Measurements from ENCODE around the gene TAAR2.
"Not testable (repeated sequence)": the region's sequence is repeated elsewhere in the genome, so short reads cannot be mapped to it uniquely, and the experiment has no call there.

TAAR2 gene

GRCh38 chr6:132611616-132612015 lies 12.5 kb downstream of the TAAR2 start:
- no peak for DNase-seq

- no peak for DNase-seq
Measured at GRCh38 chr6:132607544-132608233, 16.4 kb downstream of the TAAR2 start.

DNA sequence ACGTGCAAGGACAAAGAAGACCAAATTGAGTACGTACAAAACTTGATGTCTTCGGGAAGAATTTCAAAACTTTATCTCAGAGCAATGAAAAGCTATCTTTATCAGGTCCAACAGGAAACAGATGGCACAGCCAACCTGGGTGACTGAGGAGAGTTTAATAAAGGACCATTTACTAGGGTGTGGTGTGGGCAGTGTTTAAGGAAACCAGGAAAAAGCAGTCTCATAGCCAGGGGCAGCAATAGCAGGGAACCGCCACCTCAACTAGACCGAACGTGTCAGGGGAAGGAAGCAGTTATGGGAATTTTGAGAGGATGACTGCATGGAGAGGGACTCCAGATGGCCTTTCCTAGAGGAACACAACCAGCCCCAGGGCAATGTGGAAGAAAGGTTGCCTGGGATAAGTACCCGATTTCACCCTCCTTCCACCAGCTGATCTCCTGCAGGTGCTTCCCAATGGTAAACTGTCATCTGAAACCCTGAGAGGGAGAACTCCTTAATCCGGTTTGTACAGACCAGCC lies 19.4 kb downstream of the TAAR2 start:
- no peak for DNase-seq

DNA sequence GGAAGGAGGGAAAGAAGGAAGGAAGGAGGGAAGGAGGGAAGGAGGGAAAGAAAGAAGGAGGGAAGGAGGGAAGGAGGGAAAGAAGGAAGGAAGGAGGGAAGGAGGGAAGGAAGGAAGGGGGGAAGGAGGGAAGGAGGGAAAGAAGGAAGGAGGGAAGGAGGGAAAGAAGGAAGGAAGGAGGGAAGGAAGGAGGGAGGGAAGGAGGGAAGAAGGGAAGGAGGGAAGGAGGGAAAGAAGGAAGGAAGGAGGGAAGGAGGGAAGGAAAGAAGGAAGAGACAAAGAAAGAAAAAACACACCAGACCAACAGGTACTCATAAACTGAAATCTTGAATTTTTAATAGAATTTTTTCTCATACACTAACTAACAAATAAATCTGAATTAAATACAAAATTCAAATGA lies 23.2 kb downstream of the TAAR2 start:
- DNase-seq: not testable (repeated sequence)

DNA sequence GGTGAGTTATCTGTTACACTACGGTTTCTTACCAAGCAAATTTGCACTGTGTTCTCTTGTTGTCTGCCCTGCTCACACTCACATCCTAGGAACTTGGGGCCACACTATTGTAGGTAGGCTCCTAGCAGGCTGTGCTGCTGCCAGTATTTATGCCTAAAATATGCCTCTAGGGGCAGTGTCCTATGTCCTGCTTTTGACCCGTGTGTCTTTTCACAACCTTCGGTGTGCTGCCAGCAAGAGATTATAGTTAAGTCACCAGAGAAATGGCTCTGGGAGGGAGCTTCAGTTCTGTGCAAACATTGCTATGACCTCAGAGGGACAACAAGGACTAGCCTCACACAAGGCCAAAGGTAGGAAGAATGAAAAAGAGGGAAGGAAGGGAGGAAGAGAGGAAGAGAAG lies 25.6 kb downstream of the TAAR2 start:
- DNase-seq: no peak

DNA sequence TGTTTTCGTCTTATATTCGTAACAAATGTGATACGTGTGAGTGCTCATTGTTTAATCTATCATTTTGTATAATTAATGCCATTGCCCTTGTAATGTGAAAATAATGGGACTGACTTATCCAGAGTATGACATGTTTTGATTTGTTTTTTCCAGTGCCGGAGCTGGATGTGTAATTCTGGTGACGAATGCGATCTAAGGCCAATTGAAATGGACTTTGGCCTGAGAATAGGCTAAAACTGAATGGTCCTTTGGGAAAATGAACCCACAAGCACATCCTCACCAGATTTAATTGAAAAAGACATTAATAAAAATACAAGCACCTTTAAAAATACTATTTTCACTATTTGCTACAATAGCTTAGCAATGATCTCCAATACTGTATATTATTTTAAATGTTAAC lies 27.9 kb downstream of the TAAR2 start:
- DNase-seq: no peak

DNA sequence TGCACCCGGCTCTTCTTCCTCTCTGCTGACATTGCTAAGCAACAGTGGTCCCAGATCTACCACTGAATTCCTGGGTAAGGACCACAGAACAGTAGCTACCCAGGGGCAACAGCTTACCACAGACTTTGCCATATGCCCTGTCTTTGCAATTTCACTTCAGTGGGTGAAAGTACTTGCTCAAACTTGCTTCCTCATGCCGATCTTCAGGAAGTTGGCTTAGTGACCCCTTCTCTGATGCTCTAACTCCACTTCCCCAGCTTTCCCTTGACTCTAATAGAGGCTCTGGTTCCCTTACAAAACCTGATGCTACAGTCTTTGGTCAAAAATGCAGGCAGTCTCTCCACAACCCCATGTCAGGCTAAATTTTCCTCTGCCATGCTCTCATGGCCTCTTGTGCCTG lies 31.2 kb downstream of the TAAR2 start:
- no peak for DNase-seq

- no peak for DNase-seq
Measured at GRCh38 chr6:132590362-132590761, 33.7 kb downstream of the TAAR2 start.

DNA sequence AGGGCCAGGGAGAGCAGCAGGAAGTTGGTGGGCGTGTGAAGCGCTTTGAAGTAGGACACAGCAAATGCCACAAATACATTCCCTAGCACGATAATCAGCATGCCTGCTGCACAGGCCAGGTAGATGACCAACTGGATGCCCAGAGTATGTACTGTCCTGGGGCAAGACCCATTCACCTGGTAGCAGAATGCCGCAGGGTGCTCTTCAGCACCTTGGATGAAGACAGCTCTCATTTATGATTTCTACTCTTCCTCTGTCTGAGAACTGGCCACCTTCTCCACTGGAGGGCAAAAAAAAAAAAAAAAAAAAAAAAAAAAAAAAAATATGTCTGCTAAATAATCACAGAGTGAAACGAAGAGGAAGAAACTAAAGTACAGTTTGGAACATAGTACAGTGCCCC lies 34.6 kb downstream of the TAAR2 start, which contains the start of gene TAAR5:
TSS of gene TAAR5 (minus strand) at position 288 of the 400 bp plus-strand sequence. CDS start at position 233, 55 bp downstream.
- DNase-seq: no peak

DNA sequence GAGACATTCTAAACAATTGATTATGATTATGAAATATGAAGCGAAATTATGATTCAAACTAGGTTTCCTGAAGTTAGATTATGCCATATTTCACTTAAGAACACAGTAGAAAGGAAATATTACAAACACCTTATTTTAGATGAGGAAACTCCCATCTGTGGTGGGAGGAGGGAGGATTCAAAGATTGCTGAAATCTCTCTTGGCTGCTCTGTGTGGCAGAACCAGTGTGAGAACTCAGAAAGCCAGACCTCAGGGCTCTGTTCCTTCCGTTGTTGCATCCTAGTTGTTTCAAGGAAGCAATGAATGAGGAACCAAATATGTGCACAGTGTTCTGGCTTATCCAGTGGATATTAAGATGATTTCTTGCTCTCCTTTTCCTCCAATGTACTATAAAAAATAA lies 36.7 kb downstream of the TAAR2 start:
- DNase-seq: no peak

- DNase-seq: no peak
Measured at GRCh38 chr6:132584698-132585097, 39.4 kb downstream of the TAAR2 start.

GRCh38 chr6:132571774-132572173 lies 52.3 kb downstream of the TAAR2 start:
- no peak for DNase-seq

DNA sequence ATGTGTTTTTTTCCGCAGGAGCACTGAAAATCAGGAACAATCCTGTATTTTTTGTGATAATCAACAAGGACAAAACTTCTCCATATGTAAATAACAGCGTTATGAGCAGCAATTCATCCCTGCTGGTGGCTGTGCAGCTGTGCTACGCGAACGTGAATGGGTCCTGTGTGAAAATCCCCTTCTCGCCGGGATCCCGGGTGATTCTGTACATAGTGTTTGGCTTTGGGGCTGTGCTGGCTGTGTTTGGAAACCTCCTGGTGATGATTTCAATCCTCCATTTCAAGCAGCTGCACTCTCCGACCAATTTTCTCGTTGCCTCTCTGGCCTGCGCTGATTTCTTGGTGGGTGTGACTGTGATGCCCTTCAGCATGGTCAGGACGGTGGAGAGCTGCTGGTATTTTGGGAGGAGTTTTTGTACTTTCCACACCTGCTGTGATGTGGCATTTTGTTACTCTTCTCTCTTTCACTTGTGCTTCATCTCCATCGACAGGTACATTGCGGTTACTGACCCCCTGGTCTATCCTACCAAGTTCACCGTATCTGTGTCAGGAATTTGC lies 53.8 kb downstream of the TAAR2 start, which contains the start of gene TAAR6:
TSS of gene TAAR6 (plus strand) at position 102 of the 557 bp plus-strand sequence. CDS start at position 102, 0 bp downstream.
- DNase-seq: no peak

GRCh38 chr6:132569170-132569569 lies 54.9 kb downstream of the TAAR2 start:
- DNase-seq: no peak

DNA sequence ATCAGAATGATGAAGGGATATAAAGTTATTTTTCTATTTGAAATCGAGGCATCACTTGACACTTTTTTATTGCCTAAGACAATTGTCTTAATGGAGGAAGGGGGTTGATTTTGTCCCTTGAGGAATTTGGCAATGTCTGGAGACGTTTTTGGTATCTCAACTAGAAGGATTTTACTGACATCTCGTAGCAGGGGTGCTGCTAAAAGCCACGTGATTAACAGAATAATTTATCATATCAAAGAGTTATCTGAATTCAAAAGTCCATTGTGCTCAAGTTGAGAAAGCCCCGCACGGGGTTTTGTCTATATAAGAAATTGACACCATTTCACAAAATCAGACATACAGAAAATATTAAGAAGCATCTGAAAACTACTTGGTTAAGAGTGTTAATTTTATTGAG lies 55.5 kb downstream of the TAAR2 start:
- DNase-seq: no peak

- no peak for DNase-seq
Measured at GRCh38 chr6:132567566-132567965, 56.5 kb downstream of the TAAR2 start.
